ENCODE data around the gene SARDH. TPM values are rescaled to one million over a fixed set of nuclear protein-coding genes. Genes with fewer than 3 reads are reported as not detected.

Gene SARDH
- total RNA-seq (2022; extraction: Qiagen RNA extraction) = 0.02 to 0.34 TPM (median 0.08 TPM) in 5 replicates

GRCh38 chr9:133737774-133738639, at the start of gene SARDH:
Gene SARDH (minus strand): TSS chr9:133738352. CDS start chr9:133734173, 4,179 bp downstream.

GRCh38 chr9:133635533-133636531, 102.3 kb downstream of the SARDH start, which contains the start of gene DBH:
Gene DBH (plus strand): TSS chr9:133636363. CDS start chr9:133636372, 9 bp downstream.

Other genes with a start within 250 kb of the SARDH start
- not detected in 5 replicates for gene MYMK, start 213.4 kb downstream of the SARDH start, total RNA-seq (2022; extraction: Qiagen RNA extraction)
- not detected in 5 replicates for gene ADAMTSL2, start 203.6 kb downstream of the SARDH start, total RNA-seq (2022; extraction: Qiagen RNA extraction)
- not detected in 5 replicates for gene FAM163B, start 129.0 kb downstream of the SARDH start, total RNA-seq (2022; extraction: Qiagen RNA extraction)
- gene DBH, start 102.0 kb downstream of the SARDH start, total RNA-seq (2022; extraction: Qiagen RNA extraction) = not detected in 5 replicates

Measured in A549 treated with AZD2906 at 1 μM for 4 hours (cell line).